ENCODE measurements around the gene CD55.

Gene CD55

GRCh38 chr1:207300970-207301369 is 20.5 kb upstream of the CD55 start:
- H3K27ac ChIP-seq (ENCODE audit: low read length) = no peak overlapping the region
- H3K4me3 ChIP-seq (ENCODE audit: low read length) = no peak overlapping the region
- H2AFZ ChIP-seq (ENCODE audit: low read depth, low read length) = no peak overlapping the region

DNA sequence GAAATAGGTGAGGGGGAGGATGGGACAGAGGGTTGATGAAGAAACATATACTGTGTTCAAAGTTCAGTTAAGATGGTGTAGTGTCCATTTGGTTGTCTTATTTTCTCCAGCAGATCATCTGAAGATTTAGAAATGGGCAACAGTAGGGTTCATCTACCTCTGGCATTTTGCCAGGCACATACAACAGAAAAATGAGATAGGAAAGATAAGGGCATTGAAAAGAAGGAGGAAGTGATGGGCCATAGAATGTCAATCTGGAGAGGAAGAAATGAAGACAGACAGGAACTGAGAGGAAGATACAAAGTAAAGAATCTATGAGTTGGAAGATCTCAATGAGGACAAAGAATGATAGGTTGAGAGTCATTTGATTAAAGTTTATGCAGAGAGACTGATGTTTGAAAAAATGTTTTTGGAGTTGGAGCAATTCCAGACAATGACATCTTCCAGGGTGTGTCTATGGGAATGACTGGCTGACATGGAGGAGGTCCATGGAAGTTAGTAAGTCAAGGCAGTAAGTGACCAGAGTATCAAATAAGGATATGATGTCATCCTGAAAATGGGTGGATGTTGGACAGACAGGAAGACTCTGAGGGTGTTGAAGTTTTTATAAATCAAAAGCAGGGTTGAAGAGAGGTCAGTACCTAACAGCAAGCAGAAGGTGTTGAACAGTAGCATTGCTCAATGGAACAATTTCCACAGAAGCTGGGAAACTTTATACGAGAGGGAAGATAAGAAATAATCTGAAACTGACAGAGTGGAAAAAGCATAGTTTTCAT is 18.7 kb upstream of the CD55 start:
- peaks cover 5% of the 10 kb centered on the region for H3K4me1 ChIP-seq (ENCODE audit: low read length)
- no peaks in the 10 kb centered on the region for H3K36me3 ChIP-seq (replicated peaks; ENCODE audit: low read depth, low read length)
- H3K27me3 ChIP-seq (ENCODE audit: low read depth, low read length) = no peaks in the 10 kb centered on the region; the same call in 1 of the 2 replicates
- no peaks in the 10 kb centered on the region for H3K79me2 ChIP-seq (ENCODE audit: low read length)
- H3K9me3 ChIP-seq (ENCODE audit: insufficient read depth, low read length) = no peaks in the 10 kb centered on the region
- H3K4me2 ChIP-seq (ENCODE audit: low read length) = no peak overlapping the region
- no peak overlapping the region for H2AFZ ChIP-seq (ENCODE audit: low read depth, low read length)
- TF ChIP-seq, protein P1, sequence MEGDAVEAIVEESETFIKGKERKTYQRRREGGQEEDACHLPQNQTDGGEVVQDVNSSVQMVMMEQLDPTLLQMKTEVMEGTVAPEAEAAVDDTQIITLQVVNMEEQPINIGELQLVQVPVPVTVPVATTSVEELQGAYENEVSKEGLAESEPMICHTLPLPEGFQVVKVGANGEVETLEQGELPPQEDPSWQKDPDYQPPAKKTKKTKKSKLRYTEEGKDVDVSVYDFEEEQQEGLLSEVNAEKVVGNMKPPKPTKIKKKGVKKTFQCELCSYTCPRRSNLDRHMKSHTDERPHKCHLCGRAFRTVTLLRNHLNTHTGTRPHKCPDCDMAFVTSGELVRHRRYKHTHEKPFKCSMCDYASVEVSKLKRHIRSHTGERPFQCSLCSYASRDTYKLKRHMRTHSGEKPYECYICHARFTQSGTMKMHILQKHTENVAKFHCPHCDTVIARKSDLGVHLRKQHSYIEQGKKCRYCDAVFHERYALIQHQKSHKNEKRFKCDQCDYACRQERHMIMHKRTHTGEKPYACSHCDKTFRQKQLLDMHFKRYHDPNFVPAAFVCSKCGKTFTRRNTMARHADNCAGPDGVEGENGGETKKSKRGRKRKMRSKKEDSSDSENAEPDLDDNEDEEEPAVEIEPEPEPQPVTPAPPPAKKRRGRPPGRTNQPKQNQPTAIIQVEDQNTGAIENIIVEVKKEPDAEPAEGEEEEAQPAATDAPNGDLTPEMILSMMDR (IDR thresholded peaks at IDR 0.05; ENCODE audit: low read depth, low read length) = no peak
- no peak for TF ChIP-seq EZH2phosphoT487 (IDR thresholded peaks at IDR 0.05; ENCODE audit: low read depth)
- no peak overlapping the region for H3K4me3 ChIP-seq (ENCODE audit: low read length)
- H4K20me1 ChIP-seq (ENCODE audit: insufficient read depth, low read length) = no peaks in the 10 kb centered on the region
- H3K27ac ChIP-seq (ENCODE audit: low read length) = no peak overlapping the region
- no peak overlapping the region for H3K9ac ChIP-seq (ENCODE audit: low read length)

More at GRCh38 chr1:207300970-207301369, 20.5 kb upstream of the CD55 start:
- no peaks in the 10 kb centered on the region for H3K79me2 ChIP-seq (ENCODE audit: low read length)
- peaks cover 5% of the 10 kb centered on the region for H3K4me1 ChIP-seq (ENCODE audit: low read length)
- H3K9ac ChIP-seq (ENCODE audit: low read length) = no peak overlapping the region
- H4K20me1 ChIP-seq (ENCODE audit: insufficient read depth, low read length) = no peaks in the 10 kb centered on the region
- H3K27me3 ChIP-seq (ENCODE audit: low read depth, low read length) = no peaks in the 10 kb centered on the region
- no peaks in the 10 kb centered on the region for H3K9me3 ChIP-seq (ENCODE audit: insufficient read depth, low read length)
- no peak overlapping the region for H3K4me2 ChIP-seq (ENCODE audit: low read length)
- TF ChIP-seq EZH2phosphoT487 (IDR thresholded peaks at IDR 0.05; ENCODE audit: low read depth) = no peak
- TF ChIP-seq, protein P1 (IDR thresholded peaks at IDR 0.05; ENCODE audit: low read depth, low read length) = no peak
- H3K36me3 ChIP-seq (replicated peaks; ENCODE audit: low read depth, low read length) = no peaks in the 10 kb centered on the region

DNA sequence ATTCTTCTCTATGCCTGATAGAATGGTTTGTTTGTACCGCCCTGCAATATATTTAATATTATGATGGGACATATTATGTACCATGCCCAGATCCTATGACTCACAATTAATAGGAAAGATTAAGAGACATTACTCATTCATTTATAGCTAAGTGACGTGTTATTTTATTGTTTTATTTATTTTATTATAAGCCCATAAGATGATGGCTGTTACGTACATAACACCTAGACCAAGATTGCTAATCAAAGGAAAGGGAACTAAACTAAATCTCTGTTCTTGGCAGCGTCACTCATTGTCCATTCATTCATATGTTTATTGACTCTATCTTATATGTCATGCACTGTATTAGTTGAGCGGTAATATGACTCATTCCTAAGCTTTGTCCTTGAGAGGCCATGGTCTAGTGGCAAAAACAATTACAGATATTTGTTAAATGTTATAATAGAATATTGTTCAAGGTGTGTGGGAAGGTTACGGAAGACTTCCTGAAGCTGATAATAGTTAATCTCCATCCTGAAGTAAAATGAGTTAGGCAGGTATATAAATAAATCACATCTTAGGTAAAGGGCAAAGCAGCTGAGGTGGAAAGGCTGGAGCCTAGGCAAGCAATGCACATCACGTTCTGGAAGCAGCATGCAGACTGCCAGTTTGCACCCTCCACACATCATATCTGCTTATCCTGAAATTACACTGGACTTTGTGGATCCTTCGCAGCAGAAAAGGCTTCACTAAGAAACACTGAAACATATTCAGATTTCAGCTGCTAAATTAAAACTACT is 16.6 kb upstream of the CD55 start:
- Histone ChIP-seq H3K4me3 (ENCODE audit: low read length) (no peak overlapping the region), H3K27me3 (ENCODE audit: low read depth, low read length) (no peaks in the 10 kb centered on the region; the same call in 1 of the 2 replicates), H4K20me1 (ENCODE audit: insufficient read depth, low read length) (no peaks in the 10 kb centered on the region), H3K36me3 (replicated peaks; ENCODE audit: low read depth, low read length) (no peaks in the 10 kb centered on the region), H3K79me2 (ENCODE audit: low read length) (no peaks in the 10 kb centered on the region), H3K4me2 (ENCODE audit: low read length) (no peak overlapping the region), H3K27ac (ENCODE audit: low read length) (no peak overlapping the region), H3K4me1 (ENCODE audit: low read length) (peaks cover 17% of the 10 kb centered on the region), H3K9ac (ENCODE audit: low read length) (no peak overlapping the region), H3K9me3 (ENCODE audit: insufficient read depth, low read length) (no peaks in the 10 kb centered on the region), H2AFZ (ENCODE audit: low read depth, low read length) (no peak overlapping the region)
- TF ChIP-seq EZH2phosphoT487 (IDR thresholded peaks at IDR 0.05; ENCODE audit: low read depth) = no peak
- TF ChIP-seq, protein P1 (IDR thresholded peaks at IDR 0.05; ENCODE audit: low read depth, low read length) = no peak

GRCh38 chr1:207305489-207305873 is 16.0 kb upstream of the CD55 start:
- TF ChIP-seq, protein P1 (IDR thresholded peaks at IDR 0.05; ENCODE audit: low read depth, low read length) = no peak
- TF ChIP-seq EZH2phosphoT487 (IDR thresholded peaks at IDR 0.05; ENCODE audit: low read depth) = no peak
- no peak overlapping the region for H3K4me2 ChIP-seq (ENCODE audit: low read length)
- no peak overlapping the region for H2AFZ ChIP-seq (ENCODE audit: low read depth, low read length)
- no peaks in the 10 kb centered on the region for H3K9me3 ChIP-seq (ENCODE audit: insufficient read depth, low read length)
- H3K36me3 ChIP-seq (replicated peaks; ENCODE audit: low read depth, low read length) = no peaks in the 10 kb centered on the region
- no peaks in the 10 kb centered on the region for H3K79me2 ChIP-seq (ENCODE audit: low read length)
- no peaks in the 10 kb centered on the region for H4K20me1 ChIP-seq (ENCODE audit: insufficient read depth, low read length)
- H3K4me3 ChIP-seq (ENCODE audit: low read length) = no peak overlapping the region
- H3K4me1 ChIP-seq (ENCODE audit: low read length) = peaks cover 21% of the 10 kb centered on the region
- H3K27me3 ChIP-seq (ENCODE audit: low read depth, low read length) = no peaks in the 10 kb centered on the region; the same call in 1 of the 2 replicates
- H3K9ac ChIP-seq (ENCODE audit: low read length) = no peak overlapping the region
- H3K27ac ChIP-seq (ENCODE audit: low read length) = no peak overlapping the region

All from OCI-LY3 (cell line).